ENCODE measurements around the gene GLMN. TPM values are rescaled to one million over a fixed set of nuclear protein-coding genes. Genes with fewer than 3 reads are reported as not detected.

GLMN gene
- polyA plus RNA-seq, 1 of the 3 experiments (the other 2 are of a cell fraction): 2.3 TPM

- Histone ChIP-seq H3K9me3 (no peaks in the 10 kb centered on the region), H3K4me1 (ENCODE audit: control insufficient read depth in 1 of 2, insufficient read depth in 2 of 2, low read depth in 1 of 2, low read length in 1 of 2) (no peaks in the 10 kb centered on the region), H3K79me2 (ENCODE audit: insufficient read depth) (no peaks in the 10 kb centered on the region), H3K27ac (ENCODE audit: low read depth in 2 of 2, low read length in 1 of 2) (no peak overlapping the region), H4K20me1 (ENCODE audit: insufficient read depth) (no peaks in the 10 kb centered on the region), H3K4me2 (no peak overlapping the region), H2AFZ (ENCODE audit: low read depth) (no peak overlapping the region), H3K9me2 (no peaks in the 10 kb centered on the region), H3F3A (replicated peaks; ENCODE audit: insufficient read depth) (no peaks in the 10 kb centered on the region), H3K27me3 (ENCODE audit: insufficient read depth) (no peaks in the 10 kb centered on the region), H3K4me3 (ENCODE audit: low read depth in 2 of 2, low read length in 1 of 2) (no peak overlapping the region), H3K36me3 (replicated peaks in 1 of 2; ENCODE audit: control insufficient read depth in 1 of 2, insufficient read depth in 2 of 2, low read length in 1 of 2) (peaks cover 40 to 43% of the 10 kb centered on the region in 2 experiments), H3K9ac (no peak overlapping the region)
- 92% methylated on average over 1 of the region's 1 CpG for WGBS (ENCODE audit: low lambda C conversion rate)
- ChIA-PET CTCF (interaction anchor here (1.0 kb wide), 1 partner anchor 9 kb away, joined by 3 read pairs; no protein-coding TSS in a partner anchor), POLR2A (no interaction called here)
- no peak for DNase-seq
- no peak for TF ChIP-seq NRF1 (IDR thresholded peaks at IDR 0.05; ENCODE audit: low read depth, low read length)
Observed at GRCh38 chr1:92342401-92342800, 43.6 kb upstream of the GLMN start.

DNA sequence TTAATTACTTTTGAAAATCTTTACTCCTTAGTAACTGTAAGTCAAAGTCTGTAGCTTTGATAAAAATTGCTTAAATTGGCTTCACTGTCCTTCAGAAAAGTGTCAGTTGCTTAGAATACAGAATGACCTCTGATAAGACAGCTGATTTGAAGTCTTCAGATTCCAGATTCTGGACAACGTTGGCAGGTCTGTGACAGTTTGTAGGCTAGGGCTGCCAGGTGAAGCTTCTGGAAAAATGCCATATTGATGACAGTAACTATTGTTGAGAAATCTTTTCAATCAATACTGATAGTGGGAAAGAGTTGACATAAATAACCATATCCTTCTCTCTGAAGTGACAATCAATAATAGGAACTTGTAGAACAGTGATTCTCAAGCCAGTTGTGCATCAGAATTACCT, 41.4 kb upstream of the GLMN start:
- ChIA-PET CTCF (interaction anchor here (0.8 to 2.2 kb wide), 3 partner anchors 9 to 49 kb away, joined by 3 to 6 read pairs (median 3); no protein-coding TSS in a partner anchor), POLR2A (no interaction called here)
- Histone ChIP-seq H4K20me1 (ENCODE audit: insufficient read depth) (no peaks in the 10 kb centered on the region), H3K4me2 (no peak overlapping the region), H3K79me2 (ENCODE audit: insufficient read depth) (no peaks in the 10 kb centered on the region), H3K4me1 (ENCODE audit: control insufficient read depth in 1 of 2, insufficient read depth in 2 of 2, low read depth in 1 of 2, low read length in 1 of 2) (no peaks in the 10 kb centered on the region), H3K9me3 (no peaks in the 10 kb centered on the region), H3K27me3 (ENCODE audit: insufficient read depth) (no peaks in the 10 kb centered on the region), H3K9ac (no peak overlapping the region), H3F3A (replicated peaks; ENCODE audit: insufficient read depth) (no peaks in the 10 kb centered on the region), H3K4me3 (ENCODE audit: low read depth in 2 of 2, low read length in 1 of 2) (no peak overlapping the region), H3K36me3 (replicated peaks in 1 of 2; ENCODE audit: control insufficient read depth in 1 of 2, insufficient read depth in 2 of 2, low read length in 1 of 2) (peaks cover 45 to 53% of the 10 kb centered on the region in 2 experiments), H3K9me2 (no peaks in the 10 kb centered on the region), H3K27ac (ENCODE audit: low read depth in 2 of 2, low read length in 1 of 2) (no peak overlapping the region), H2AFZ (ENCODE audit: low read depth) (no peak overlapping the region)
- 90% methylated on average over 1 of the region's 1 CpG for WGBS (ENCODE audit: low lambda C conversion rate)
- DNase-seq: no peak
- TF ChIP-seq FOXJ3 (CRISPR knock-in tag; IDR thresholded peaks at IDR 0.05) (no peak), POLR2AphosphoS5 (IDR thresholded peaks at IDR 0.05; ENCODE audit: low read depth, low read length) (no peak), TCF12 (IDR thresholded peaks at IDR 0.05) (no peak), IRF3 (IDR thresholded peaks at IDR 0.05; ENCODE audit: low read depth, low read length) (no peak), GATA2 (CRISPR knock-in tag; IDR thresholded peaks at IDR 0.05) (no peak), GABPA (IDR thresholded peaks at IDR 0.05; ENCODE audit: low read depth) (no peak), EZH2phosphoT487 (IDR thresholded peaks at IDR 0.05; ENCODE audit: borderline replicate concordance, low read depth) (no peak), FOXM1 (IDR thresholded peaks at IDR 0.05; ENCODE audit: low read depth) (no peak), NFIC (IDR thresholded peaks at IDR 0.05; ENCODE audit: borderline replicate concordance) (no peak), RFX5 (IDR thresholded peaks at IDR 0.05; ENCODE audit: low read length) (no peak), TEAD4 (IDR thresholded peaks at IDR 0.05; ENCODE audit: borderline replicate concordance, insufficient read depth) (no peak), USF1 (IDR thresholded peaks at IDR 0.05; ENCODE audit: borderline replicate concordance, low read depth) (no peak), CHD2 (IDR thresholded peaks at IDR 0.05; ENCODE audit: low read length, partially characterized antibody) (no peak), MEF2A (IDR thresholded peaks at IDR 0.05; ENCODE audit: borderline replicate concordance, low read depth) (no peak)
- TF ChIP-seq, protein P1, sequence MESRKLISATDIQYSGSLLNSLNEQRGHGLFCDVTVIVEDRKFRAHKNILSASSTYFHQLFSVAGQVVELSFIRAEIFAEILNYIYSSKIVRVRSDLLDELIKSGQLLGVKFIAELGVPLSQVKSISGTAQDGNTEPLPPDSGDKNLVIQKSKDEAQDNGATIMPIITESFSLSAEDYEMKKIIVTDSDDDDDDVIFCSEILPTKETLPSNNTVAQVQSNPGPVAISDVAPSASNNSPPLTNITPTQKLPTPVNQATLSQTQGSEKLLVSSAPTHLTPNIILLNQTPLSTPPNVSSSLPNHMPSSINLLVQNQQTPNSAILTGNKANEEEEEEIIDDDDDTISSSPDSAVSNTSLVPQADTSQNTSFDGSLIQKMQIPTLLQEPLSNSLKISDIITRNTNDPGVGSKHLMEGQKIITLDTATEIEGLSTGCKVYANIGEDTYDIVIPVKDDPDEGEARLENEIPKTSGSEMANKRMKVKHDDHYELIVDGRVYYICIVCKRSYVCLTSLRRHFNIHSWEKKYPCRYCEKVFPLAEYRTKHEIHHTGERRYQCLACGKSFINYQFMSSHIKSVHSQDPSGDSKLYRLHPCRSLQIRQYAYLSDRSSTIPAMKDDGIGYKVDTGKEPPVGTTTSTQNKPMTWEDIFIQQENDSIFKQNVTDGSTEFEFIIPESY (IDR thresholded peaks at IDR 0.05; ENCODE audit: borderline replicate concordance, low read depth): no peak
- TF ChIP-seq, protein P2, sequence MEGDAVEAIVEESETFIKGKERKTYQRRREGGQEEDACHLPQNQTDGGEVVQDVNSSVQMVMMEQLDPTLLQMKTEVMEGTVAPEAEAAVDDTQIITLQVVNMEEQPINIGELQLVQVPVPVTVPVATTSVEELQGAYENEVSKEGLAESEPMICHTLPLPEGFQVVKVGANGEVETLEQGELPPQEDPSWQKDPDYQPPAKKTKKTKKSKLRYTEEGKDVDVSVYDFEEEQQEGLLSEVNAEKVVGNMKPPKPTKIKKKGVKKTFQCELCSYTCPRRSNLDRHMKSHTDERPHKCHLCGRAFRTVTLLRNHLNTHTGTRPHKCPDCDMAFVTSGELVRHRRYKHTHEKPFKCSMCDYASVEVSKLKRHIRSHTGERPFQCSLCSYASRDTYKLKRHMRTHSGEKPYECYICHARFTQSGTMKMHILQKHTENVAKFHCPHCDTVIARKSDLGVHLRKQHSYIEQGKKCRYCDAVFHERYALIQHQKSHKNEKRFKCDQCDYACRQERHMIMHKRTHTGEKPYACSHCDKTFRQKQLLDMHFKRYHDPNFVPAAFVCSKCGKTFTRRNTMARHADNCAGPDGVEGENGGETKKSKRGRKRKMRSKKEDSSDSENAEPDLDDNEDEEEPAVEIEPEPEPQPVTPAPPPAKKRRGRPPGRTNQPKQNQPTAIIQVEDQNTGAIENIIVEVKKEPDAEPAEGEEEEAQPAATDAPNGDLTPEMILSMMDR (IDR thresholded peaks at IDR 0.05): no peak

Measured in SK-N-SH (cell line).